Hematopoietic multipotent progenitor cell treated with erythropoietin and hydrocortisone succinate and interleukin-3 and kit ligand, for 4 days (in vitro differentiated cells): ENCODE measurements around the gene PACSIN3.

Experiments
- DNase-seq: peaks from one replicate; pipeline ENCODE4 v3.0.0-alpha.2; 2015

PACSIN3 gene

DNA sequence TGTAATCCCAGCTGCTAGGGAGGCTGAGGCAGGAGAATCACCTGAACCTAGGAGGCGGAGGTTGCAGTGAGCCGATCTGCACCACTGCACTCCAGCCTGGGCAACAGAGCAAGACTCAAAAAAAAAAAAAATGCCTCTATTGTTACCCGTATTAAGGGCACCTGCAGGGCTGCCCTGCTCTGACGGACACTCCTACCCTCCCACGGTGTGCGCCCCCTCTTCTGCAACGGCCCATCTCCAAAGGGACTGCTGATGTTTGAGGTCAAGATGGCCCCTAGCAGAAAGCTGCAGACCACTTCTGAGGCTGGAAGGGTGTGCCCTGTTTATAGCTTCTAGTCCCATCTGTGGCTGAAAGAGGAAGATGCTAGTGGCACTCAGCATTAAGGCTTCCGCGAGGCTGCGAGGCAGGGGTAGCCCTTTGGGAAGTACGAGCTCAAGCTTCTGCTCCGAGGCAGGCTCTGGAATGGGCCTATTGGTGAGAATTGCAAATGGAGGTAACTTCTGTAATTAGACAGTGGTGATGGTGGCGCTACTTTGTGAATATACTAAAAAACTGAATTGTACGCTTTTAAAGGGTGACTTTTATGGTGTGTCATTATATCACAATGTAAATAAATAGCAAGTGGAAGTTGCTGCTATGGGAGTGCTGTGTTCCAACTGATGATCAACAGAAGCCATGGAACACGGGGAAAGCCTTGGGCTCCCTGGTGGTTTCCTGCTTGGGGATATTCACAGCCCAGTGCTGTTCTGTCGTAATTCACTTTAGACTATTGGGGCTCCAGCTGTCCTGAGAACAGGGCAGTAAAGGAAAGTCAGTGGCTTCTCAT is 33.9 kb downstream of the PACSIN3 start:
- no peak for DNase-seq

DNA sequence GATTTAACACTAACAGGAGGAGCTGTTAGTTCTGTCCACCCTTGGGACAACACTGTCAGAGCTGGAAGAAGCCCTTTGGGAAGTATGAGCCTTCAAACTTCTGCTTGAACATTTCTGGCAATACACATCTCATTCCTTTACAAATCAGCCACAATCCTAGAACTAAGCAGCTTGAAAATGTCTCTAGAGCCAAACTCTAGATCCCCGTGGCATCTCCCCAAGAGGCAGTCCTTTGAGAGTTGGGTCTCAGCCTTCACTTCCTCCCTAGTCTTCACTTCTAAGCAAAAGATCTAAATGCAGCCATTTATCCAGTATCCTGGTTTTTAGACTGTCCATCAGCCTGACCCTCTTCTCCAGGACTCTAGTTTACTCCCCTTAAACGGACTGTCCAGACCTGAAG is 36.5 kb downstream of the PACSIN3 start:
- DNase-seq: no peak

GRCh38 chr11:47148903-47149531 is 37.2 kb downstream of the PACSIN3 start:
- no peak for DNase-seq

GRCh38 chr11:47148270-47148669 is 38.0 kb downstream of the PACSIN3 start:
- no peak for DNase-seq

DNA sequence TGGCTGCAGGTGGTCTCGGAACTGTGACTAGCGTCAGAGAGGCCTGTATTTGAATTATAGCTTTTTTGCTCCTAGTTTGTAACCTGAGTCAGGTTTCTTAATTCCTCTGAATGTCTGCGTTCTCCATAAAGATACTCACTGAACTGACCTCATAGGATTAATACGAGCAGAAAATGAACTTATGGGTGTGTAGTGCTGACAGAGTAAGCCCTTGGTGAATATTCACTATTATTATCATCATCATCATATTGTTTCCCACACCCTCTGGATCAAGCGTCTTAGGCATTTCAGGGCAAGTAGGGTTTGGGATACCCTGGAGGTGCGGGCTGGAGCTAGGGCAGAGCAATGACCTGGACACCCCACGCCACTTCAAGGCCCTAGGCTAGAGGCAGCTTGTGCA is 38.6 kb downstream of the PACSIN3 start:
- DNase-seq: no peak

DNA sequence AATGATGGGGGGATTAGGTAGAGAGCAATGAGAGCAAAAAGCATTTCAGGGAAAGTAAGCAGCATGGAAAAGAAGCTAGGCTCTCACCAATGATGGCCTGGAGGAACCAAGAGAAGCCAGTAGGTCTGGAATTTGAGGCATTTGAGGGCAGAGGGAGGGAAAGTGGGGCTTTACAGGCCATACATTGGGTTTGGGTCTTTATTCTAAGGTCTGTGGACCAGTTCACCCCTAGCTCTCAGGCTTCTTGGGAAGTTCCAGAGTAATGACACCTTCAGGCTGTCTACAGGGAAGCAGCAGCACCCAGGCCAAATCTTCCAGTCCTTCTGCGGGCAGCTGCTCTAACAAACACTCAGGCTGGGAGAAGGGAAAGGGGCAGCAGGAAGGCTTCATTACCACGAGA is 39.0 kb downstream of the PACSIN3 start:
- DNase-seq: no peak

GRCh38 chr11:47144541-47144940 is 41.7 kb downstream of the PACSIN3 start:
- DNase-seq: no peak

GRCh38 chr11:47143322-47143721 is 42.9 kb downstream of the PACSIN3 start:
- DNase-seq: no peak

DNA sequence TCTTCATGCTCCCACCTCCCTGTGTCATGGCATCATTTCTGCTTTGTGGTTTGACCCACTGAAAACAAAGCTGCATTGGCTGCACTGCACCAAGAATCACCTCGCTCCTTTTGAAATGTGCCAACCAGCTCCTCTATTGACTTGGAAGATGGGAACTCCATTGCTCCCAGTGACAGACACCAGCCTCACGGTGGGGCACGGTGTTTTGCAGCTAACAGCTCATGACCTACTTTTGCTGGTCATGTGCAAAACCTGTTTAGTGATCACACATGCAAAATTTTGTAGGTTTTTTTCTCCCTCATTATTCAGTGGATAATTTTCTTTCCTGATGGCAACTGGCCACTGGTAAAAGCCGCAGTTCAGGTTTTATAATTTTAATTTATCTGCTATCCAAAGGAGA is 46.4 kb downstream of the PACSIN3 start:
- DNase-seq: no peak

- DNase-seq: no peak
Observed at GRCh38 chr11:47137476-47137875, 48.8 kb downstream of the PACSIN3 start.

DNA sequence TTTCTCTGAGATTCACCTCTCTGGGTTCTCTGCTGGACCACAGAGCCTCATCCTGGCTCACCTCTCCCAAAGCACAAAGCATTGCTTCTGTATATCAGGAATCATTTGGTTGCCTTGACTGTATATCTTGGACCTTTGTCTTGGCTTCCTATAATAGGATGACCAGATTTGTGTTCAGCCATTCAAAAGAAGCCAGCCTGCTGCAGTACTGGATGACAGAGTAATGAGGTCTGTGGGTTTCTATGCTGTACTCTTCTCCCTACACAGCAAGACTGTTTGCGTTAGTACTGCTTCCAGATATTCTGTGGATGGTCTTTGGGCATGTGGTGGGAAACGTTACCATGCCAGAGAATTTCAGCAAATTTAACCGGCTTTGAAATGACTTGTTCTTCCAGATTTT is 49.3 kb downstream of the PACSIN3 start:
- DNase-seq: no peak

DNA sequence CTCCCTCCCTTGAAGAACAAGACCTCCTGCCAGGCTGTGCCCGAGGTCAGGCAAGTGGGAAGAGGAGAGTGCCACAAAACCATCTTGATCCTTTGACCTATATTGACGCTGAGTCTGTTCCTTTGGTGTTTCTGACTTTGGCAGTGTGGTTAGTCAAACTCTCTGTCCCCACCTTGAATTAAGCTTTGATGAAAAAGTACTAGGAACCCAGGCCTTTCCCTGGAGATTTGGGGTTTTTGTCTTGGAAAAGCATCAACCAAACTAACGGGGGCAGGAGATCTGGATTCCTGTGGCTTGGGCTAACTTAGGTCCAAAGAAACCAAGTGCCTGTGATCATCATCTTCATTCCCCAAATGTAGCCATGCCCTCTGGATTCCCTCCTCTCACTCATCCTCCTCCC is 49.9 kb downstream of the PACSIN3 start:
- no peak for DNase-seq

- DNase-seq: no peak
Observed at GRCh38 chr11:47132981-47133380, 53.3 kb downstream of the PACSIN3 start.

GRCh38 chr11:47132490-47132889 is 53.7 kb downstream of the PACSIN3 start:
- no peak for DNase-seq

DNA sequence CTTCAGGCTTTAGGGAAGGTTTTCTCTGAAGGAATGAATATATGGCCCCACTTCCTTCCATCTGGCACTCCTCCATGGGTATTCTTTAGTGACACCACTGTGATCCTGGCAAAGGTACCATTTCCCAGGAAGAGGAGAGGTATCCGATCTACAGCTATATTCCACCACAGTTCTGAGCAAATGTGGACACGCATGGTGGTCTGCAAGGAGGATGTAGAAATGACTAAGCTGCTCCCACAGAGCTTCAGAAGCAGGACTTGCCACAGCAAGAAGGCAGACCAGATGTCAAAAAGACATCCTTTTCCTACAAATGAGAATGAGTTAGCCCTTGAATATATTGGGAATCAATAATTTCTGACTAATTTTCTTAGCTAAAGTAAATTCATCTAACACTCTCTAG is 55.1 kb downstream of the PACSIN3 start:
- no peak for DNase-seq

GRCh38 chr11:47130543-47130942 is 55.7 kb downstream of the PACSIN3 start:
- DNase-seq: no peak
